Subcutaneous adipose tissue (tissue), 4 donors: ENCODE measurements around the gene PIAS4. TPM values are rescaled to one million over a fixed set of nuclear protein-coding genes. Genes with fewer than 3 reads are reported as not detected.

Experiments
- total RNA-seq, 4 donors: library from RNA; depleted of rRNA; stranded (reverse); fragments of >200 nt; gene quantifications; one replicate each; pipeline ENCODE4 v1.1.0, GENCODE V29; 2016
- TF ChIP-seq, protein P1 (sequence below): fragments of 450-650 bp; IDR thresholded peaks from one replicate; pipeline ENCODE4 v1.5.1; 2016; ENCODE audit warnings: low read depth, mild to moderate bottlenecking, control low read depth, antibody characterized with exemption, moderate library complexity

The PIAS4 gene
- total RNA-seq, 4 donors from 2014 or later: 7.7 to 50.4 (median 16.1) TPM

- TF ChIP-seq, protein P1, sequence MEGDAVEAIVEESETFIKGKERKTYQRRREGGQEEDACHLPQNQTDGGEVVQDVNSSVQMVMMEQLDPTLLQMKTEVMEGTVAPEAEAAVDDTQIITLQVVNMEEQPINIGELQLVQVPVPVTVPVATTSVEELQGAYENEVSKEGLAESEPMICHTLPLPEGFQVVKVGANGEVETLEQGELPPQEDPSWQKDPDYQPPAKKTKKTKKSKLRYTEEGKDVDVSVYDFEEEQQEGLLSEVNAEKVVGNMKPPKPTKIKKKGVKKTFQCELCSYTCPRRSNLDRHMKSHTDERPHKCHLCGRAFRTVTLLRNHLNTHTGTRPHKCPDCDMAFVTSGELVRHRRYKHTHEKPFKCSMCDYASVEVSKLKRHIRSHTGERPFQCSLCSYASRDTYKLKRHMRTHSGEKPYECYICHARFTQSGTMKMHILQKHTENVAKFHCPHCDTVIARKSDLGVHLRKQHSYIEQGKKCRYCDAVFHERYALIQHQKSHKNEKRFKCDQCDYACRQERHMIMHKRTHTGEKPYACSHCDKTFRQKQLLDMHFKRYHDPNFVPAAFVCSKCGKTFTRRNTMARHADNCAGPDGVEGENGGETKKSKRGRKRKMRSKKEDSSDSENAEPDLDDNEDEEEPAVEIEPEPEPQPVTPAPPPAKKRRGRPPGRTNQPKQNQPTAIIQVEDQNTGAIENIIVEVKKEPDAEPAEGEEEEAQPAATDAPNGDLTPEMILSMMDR: no peak
Measured at GRCh38 chr19:4013886-4014540, 6.5 kb downstream of the PIAS4 start.

DNA sequence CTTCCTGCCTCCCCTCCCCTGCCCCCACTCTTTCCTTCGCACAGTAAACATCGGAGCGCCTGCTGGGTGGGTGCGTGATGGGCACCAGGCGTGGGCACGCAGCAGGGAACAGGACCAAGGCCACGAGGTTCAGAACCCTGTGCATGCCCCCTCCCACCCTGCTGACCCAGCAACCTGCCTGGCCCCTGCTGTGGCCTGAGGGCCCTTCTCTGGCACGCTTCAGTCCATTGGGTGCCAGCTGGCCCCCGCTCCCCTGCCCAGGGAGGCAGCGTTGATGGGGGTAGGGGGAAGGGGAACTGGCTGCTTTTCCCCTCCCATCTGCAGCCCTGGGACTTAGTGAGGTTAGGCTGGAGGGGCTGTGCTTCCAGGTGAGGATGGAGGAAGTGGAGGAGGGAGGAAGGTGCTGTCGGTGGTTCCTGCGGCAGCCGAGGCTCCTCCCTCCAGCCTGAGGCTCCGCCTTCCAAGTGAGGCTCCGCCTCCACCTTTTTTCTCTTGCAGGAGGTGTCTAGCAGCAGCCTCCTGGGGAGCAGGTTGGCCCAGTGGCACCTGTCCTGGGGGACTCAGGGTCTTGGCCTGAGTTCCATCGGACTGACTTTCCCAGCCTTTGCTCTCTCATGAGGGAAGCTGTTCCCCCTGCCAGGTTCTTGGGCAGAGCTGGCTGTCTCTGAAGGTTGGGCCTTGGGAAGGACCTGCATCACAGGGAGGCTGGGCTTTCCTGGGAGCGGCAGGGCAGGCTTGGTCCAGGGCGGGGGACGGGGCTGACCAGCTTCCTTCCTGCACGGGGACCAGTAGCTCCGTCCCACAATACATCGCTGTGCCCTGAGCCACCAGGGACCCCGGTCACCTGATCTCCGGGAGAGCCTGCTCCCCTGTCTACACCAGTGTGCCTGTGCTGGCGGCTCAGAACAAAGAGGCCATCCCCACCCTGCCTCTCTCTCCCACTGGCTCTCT is 7.3 kb downstream of the PIAS4 start:
- TF ChIP-seq, protein P1: no peak

GRCh38 chr19:4015705-4016402 is 8.3 kb downstream of the PIAS4 start:
- TF ChIP-seq, protein P1: no peak

DNA sequence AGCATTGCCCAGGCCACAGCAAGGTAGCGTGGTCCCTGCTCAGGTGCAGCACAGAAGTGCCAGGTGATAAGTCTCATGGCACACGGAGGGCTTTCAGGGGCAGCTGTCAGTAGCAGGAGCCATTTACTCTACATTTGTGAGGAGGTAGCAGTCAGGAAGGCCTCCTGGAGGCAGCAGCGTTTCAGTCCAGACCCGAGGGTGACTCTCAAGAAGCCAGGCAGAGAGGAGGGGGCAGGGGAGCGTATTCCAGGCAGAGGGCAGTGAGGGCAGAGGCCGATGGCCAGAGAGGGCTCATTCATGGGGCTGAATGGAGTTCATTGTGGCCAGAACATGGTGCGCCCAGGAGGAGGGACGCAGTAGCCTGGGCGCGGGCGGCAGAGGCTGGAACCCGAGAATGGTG is 8.9 kb downstream of the PIAS4 start:
- TF ChIP-seq, protein P1: no peak

GRCh38 chr19:4016903-4017638 is 9.5 kb downstream of the PIAS4 start:
- TF ChIP-seq, protein P1: no peak

DNA sequence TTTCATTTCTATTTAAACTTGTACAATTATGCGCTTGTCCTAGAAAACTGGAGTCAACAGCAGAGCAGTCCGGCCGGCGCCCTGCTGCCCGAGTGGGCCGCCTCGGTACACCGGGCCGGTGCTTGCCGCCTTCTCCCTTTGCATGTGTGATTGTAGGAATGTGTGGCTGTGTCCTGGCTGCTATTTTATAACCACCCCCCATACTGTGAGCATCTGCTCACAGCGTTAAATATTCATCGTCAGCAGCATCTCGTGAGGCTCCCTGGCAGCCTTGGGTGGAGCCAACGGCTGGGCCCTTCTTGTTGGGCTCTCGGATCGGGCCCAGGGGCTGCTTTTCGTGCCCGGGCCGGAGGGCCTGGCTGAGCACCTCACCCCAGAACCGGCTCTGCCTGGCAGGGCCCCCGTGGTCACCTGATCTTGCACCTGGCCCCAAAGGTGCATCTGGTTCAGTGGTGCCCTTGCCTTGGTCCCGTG is 10.6 kb downstream of the PIAS4 start:
- TF ChIP-seq, protein P1: no peak
